ENCODE measurements around the gene CAPN9.

CAPN9 gene

GRCh38 chr1:230710543-230710904 is 36.7 kb upstream of the CAPN9 start:
- Histone ChIP-seq H3K9me3 (ENCODE audit: control insufficient read depth, insufficient read depth, low read length) (no peaks in the 10 kb centered on the region), H3K4me3 (ENCODE audit: low read length) (no peak overlapping the region), H3K27me3 (ENCODE audit: control insufficient read depth, low read length) (no peaks in the 10 kb centered on the region), H3F3A (ENCODE audit: control insufficient read depth, insufficient read depth) (no peaks in the 10 kb centered on the region), H3K4me2 (ENCODE audit: low read length) (no peak overlapping the region), H3K79me2 (ENCODE audit: control insufficient read depth, low read length) (no peaks in the 10 kb centered on the region), H4K20me1 (ENCODE audit: control insufficient read depth, insufficient read depth, low read depth, low read length) (no peaks in the 10 kb centered on the region), H3K9me2 (replicated peaks; ENCODE audit: control insufficient read depth, low read length) (no peaks in the 10 kb centered on the region), H3K4me1 (ENCODE audit: control insufficient read depth, low read length) (no peaks in the 10 kb centered on the region), H3K36me3 (ENCODE audit: control insufficient read depth, low read length) (no peaks in the 10 kb centered on the region), H3K27ac (ENCODE audit: low read depth, low read length) (no peak overlapping the region)
- TF ChIP-seq EZH2phosphoT487 (IDR thresholded peaks at IDR 0.05; ENCODE audit: borderline replicate concordance, low read length): no peak
- no peak for TF ChIP-seq CTCF (IDR thresholded peaks at IDR 0.05; ENCODE audit: low read depth, low read length, poor library complexity, severe bottlenecking)

DNA sequence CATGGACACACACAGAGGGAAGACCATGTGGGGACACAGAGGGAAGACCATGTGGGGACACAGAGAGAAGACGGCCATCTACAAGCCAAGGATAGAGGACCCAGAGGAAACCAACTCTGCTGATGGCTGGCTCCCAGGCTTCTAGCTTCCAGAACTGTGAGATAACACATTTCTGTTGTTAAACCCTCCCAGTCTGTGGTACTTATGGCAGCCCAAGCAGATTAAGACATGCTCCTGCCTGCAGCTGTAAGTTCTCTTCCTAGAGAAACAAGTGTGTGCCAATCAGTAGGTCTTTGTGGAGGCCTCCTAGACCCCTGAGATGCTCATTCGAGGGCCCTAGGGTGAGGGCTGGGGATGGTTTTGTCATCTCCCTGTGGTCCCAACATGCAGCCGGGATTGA is 35.9 kb upstream of the CAPN9 start:
- no peak overlapping the region for H3K4me3 ChIP-seq (ENCODE audit: low read length)
- H3K27ac ChIP-seq (ENCODE audit: low read depth, low read length): no peak overlapping the region
- H3F3A ChIP-seq (ENCODE audit: control insufficient read depth, insufficient read depth): no peaks in the 10 kb centered on the region
- no peaks in the 10 kb centered on the region for H3K79me2 ChIP-seq (ENCODE audit: control insufficient read depth, low read length)
- no peaks in the 10 kb centered on the region for H3K4me1 ChIP-seq (ENCODE audit: control insufficient read depth, low read length)
- H3K27me3 ChIP-seq (ENCODE audit: control insufficient read depth, low read length): no peaks in the 10 kb centered on the region
- no peak overlapping the region for H3K4me2 ChIP-seq (ENCODE audit: low read length)
- no peaks in the 10 kb centered on the region for H3K36me3 ChIP-seq (ENCODE audit: control insufficient read depth, low read length)
- TF ChIP-seq CTCF (IDR thresholded peaks at IDR 0.05; ENCODE audit: low read depth, low read length, poor library complexity, severe bottlenecking) (no peak), EZH2phosphoT487 (IDR thresholded peaks at IDR 0.05; ENCODE audit: borderline replicate concordance, low read length) (no peak)
- H3K9me3 ChIP-seq (ENCODE audit: control insufficient read depth, insufficient read depth, low read length): 0 out of 2 replicates have a peak, but pooled peaks cover 3% of the 10 kb centered on the region
- H3K9me2 ChIP-seq (replicated peaks; ENCODE audit: control insufficient read depth, low read length): no peaks in the 10 kb centered on the region
- no peaks in the 10 kb centered on the region for H4K20me1 ChIP-seq (ENCODE audit: control insufficient read depth, insufficient read depth, low read depth, low read length)

DNA sequence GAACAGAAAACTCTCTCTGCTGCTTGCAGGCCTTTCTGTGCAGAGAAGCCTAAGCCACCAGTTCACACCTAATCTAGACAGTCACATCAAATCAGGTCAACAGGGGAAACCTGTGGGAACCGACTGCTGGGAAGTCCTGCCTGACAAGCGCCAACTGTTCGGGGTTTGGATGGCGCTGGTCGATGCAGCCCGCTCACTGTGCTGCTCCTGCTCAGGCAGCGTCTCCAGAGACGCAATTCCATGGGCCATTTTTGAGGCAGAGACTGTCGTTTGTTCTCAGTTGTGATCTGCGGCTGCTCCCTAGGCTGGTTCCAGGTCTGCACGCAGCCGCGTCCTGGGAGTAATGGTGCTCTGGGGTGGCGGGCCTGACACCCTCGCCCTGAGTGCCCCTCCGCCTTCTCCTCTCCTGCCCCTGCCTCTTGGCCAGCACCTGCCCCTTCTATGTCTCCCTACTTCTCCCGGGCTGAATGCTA is 34.7 kb upstream of the CAPN9 start:
- TF ChIP-seq EZH2phosphoT487 (IDR thresholded peaks at IDR 0.05; ENCODE audit: borderline replicate concordance, low read length) (no peak), CTCF (IDR thresholded peaks at IDR 0.05; ENCODE audit: low read depth, low read length, poor library complexity, severe bottlenecking) (no peak)
- H3K9me3 ChIP-seq (ENCODE audit: control insufficient read depth, insufficient read depth, low read length): 0 out of 2 replicates have a peak, but pooled peaks cover 5% of the 10 kb centered on the region
- H3K27me3 ChIP-seq (ENCODE audit: control insufficient read depth, low read length): no peaks in the 10 kb centered on the region
- no peaks in the 10 kb centered on the region for H3K4me1 ChIP-seq (ENCODE audit: control insufficient read depth, low read length)
- H4K20me1 ChIP-seq (ENCODE audit: control insufficient read depth, insufficient read depth, low read depth, low read length): no peaks in the 10 kb centered on the region
- no peaks in the 10 kb centered on the region for H3K36me3 ChIP-seq (ENCODE audit: control insufficient read depth, low read length)
- H3K9me2 ChIP-seq (replicated peaks; ENCODE audit: control insufficient read depth, low read length): no peaks in the 10 kb centered on the region
- H3F3A ChIP-seq (ENCODE audit: control insufficient read depth, insufficient read depth): no peaks in the 10 kb centered on the region
- no peak overlapping the region for H3K4me3 ChIP-seq (ENCODE audit: low read length)
- no peak overlapping the region for H3K27ac ChIP-seq (ENCODE audit: low read depth, low read length)
- H3K4me2 ChIP-seq (ENCODE audit: low read length): no peak overlapping the region
- H3K79me2 ChIP-seq (ENCODE audit: control insufficient read depth, low read length): no peaks in the 10 kb centered on the region
